OCI-LY7 (cell line): ENCODE results near the gene SDHD.

Experiments
- EZH2phosphoT487 ChIP-seq: fragments of 200-600 bp; sonication (generic); IDR thresholded peaks from 2 replicates; pipeline ENCODE4 v1.6.1; 2018; ENCODE audit warnings: low read depth, borderline replicate concordance, mild to moderate bottlenecking, mixed run types, antibody characterized with exemption, low read length, moderate library complexity, mixed read lengths
- TF ChIP-seq, protein P1 (sequence below): fragments of 200-600 bp; sonication (generic); conservative IDR thresholded peaks from 2 replicates; pipeline ENCODE4 v1.5.1; 2014; ENCODE audit warnings: mild to moderate bottlenecking, antibody characterized with exemption, low read length, moderate library complexity, mixed read lengths

DNA sequence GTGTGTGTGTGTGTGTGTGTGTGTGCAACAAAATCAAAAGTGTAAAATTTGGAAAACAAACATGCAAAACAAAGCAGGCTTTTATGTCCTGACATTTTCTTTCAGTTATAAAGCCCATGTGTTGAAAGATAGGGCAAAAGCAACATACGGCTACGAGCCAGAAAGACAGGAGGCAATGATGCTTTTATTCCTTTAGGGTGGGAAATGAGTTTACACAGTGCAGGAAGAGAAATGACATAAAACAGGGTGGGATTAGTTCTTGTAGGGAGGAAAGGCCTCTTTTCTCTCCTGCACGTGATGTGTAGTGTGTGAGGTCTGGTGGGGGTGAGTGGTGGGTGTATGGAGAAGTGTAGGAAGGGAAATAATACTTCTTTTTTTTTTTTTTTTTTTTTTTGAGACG lies 47.8 kb downstream of the SDHD start:
- TF ChIP-seq, protein P1, sequence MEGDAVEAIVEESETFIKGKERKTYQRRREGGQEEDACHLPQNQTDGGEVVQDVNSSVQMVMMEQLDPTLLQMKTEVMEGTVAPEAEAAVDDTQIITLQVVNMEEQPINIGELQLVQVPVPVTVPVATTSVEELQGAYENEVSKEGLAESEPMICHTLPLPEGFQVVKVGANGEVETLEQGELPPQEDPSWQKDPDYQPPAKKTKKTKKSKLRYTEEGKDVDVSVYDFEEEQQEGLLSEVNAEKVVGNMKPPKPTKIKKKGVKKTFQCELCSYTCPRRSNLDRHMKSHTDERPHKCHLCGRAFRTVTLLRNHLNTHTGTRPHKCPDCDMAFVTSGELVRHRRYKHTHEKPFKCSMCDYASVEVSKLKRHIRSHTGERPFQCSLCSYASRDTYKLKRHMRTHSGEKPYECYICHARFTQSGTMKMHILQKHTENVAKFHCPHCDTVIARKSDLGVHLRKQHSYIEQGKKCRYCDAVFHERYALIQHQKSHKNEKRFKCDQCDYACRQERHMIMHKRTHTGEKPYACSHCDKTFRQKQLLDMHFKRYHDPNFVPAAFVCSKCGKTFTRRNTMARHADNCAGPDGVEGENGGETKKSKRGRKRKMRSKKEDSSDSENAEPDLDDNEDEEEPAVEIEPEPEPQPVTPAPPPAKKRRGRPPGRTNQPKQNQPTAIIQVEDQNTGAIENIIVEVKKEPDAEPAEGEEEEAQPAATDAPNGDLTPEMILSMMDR: no peak
- no peak for TF ChIP-seq EZH2phosphoT487
